Omental fat pad (tissue), 4 donors: ENCODE measurements around the gene TSPAN31. TPM values are rescaled to one million over a fixed set of nuclear protein-coding genes. Genes with fewer than 3 reads are reported as not detected.

Experiments
- ATAC-seq: fragments of 150-250 bp; one replicate; pipeline ENCODE4 v1.9.1; 2016; ENCODE audit warnings: mild to moderate bottlenecking, moderate library complexity; ENCODE audit not compliant: low FRiP score
- DNase-seq: peaks from one replicate; pipeline ENCODE4 v3.0.0-alpha.2; 2019; ENCODE audit warnings: low spot score
- CTCF ChIP-seq, 3 donors: fragments of 450-650 bp; IDR thresholded peaks; one replicate each; pipeline ENCODE4 v1.5.1; 2016 to 2017; ENCODE audit warnings: antibody characterized with exemption in 3 of 3, mild to moderate bottlenecking in 3 of 3, moderate library complexity in 2 of 3
- total RNA-seq, 4 donors: library from RNA; depleted of rRNA; stranded (reverse); fragments of >200 nt; gene quantifications; one replicate each; pipeline ENCODE4 v1.1.0, GENCODE V29; 2016

TSPAN31 gene
- total RNA-seq, 4 donors from 2014 or later = 41.8 to 70.7 (median 65.7) TPM

DNA sequence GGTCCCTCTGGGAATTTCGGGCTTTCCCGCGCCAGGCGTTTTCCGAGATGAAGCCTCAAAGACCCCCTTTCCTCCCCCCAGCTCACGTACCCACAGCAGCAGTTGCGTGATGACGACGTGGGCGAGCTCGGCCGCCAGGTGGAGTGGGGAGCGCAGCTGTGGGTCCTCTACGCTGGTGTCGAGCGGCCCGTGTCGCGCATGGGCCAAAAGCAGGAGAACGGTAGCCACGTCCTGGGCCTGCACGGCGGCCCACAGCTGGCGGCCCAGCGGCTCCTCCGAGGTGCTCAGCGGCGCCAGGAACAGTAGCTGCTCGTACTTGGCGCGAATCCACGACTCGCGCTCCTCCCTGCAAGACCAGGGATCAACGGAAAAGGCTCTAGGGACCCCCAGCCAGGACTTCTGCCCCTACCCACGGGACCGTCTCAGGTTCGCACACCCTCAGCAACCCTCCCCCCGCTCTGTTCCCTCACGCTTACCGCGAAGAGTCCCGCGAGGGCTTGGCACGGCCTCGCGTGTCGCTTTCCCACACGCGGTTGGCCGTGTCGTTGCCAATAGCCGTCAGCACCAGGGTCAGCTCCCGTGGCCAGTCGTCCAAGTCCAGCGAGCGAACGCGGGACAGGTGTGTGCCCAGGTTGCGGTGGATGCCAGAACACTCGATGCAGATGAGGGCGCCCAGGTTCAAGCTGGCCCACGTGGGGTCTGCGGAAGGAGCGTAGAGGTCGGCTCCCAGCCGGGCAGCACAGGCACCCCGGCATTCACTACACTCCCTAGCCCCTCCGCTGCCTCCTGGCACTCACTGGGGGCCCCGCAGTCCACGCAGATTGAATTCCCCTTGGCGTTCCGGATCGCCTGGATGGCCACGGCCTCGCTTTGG, 17.7 kb upstream of the TSPAN31 start:
- TF ChIP-seq CTCF (IDR thresholded peaks at IDR 0.05) = no peak
- ATAC-seq (peak; percentile 19), DNase-seq (no peak)

DNA sequence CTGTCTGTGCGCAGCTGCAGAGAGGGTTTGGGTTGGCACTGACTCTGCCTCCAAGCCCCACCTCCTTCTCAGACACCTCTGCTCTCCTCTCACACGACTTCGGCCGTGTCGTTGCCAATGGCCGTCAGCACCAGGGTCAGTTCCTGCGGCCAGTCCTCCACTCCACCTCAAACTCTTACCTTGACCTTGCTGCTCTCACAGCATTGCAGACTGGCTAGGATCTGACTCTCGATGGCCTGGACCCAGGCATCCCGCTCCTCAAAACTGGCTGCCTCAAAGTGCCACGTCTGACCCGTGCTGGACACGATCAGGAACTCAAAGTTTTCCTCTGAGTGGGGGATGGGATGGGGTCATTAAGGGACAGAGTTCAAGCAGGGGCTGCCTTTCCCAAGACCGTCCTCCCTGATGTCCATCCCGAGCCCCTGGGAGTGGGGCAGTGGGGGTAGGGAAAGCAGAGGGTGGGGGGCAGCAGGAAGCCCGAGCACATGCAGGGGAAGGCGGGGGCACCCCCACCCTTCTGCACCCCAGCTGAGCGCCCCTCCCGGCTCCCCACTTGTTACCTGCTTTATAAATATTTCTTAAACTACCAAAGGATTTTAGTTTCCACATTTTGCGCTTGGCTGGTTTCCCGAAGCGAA, 17.0 kb upstream of the TSPAN31 start:
- ATAC-seq (no peak), DNase-seq (no peak)
- TF ChIP-seq CTCF (IDR thresholded peaks at IDR 0.05) = no peak

DNA sequence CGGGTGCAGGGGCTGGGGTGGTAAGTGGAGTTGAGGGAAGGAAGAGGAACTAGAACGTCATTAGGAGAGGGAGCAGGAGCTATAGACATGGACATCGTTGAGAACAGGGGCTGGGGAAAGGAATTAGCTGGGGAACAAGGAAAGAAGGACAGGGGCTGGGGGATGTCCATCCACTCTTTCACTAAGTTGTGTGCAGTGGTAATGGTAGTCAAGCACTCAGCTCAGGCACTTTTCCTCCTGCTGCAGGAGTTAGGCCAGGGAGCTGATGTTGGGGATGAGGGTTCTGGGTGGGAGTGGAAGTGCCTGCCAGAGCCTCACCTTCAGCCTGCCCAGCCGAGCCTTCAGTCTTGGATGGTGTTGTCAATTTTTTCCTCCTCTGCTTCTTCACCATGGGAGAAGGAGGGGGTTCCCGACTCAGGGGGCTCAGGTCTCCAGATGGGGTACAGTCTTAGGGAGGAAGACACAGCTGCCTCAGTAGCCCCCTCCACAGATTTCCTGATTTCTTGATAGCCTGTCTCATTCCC, 15.5 kb upstream of the TSPAN31 start:
- no peak for ATAC-seq
- no peak for DNase-seq
- TF ChIP-seq CTCF (IDR thresholded peaks at IDR 0.05) = no peak

- no peak for TF ChIP-seq CTCF (IDR thresholded peaks at IDR 0.05)
- ATAC-seq (no peak), DNase-seq (no peak)
Measured at GRCh38 chr12:57730336-57731067, 14.3 kb upstream of the TSPAN31 start.

- DNase-seq = no peak
- TF ChIP-seq CTCF (IDR thresholded peaks at IDR 0.05) = no peak
- ATAC-seq = no peak
Measured at GRCh38 chr12:57731411-57732080, 13.3 kb upstream of the TSPAN31 start.

DNA sequence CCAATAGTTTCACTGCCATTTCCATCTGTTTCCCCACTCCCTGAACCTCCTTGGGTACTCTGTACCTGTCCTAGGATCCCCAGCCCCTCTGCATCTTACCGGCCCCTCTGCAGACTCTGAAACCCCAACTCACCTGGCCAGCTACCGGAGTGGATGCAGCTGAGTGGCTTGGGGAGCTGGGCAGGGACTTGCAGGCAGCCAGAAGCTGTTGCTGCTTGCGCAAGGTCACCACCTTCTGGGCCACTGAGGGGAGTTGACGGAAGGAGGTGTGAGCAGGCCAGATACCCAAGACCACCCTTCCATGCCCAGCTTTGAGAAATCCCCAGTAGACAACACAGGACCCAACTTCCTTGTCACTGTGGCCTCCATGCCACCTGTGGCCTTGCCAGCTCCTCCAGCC, 12.6 kb upstream of the TSPAN31 start:
- TF ChIP-seq CTCF (IDR thresholded peaks at IDR 0.05) = no peak
- DNase-seq = no peak
- ATAC-seq = no peak
